ENCODE data around the gene KCNK7. TPM values are rescaled to one million over a fixed set of nuclear protein-coding genes. Genes with fewer than 3 reads are reported as not detected.

The KCNK7 gene
- total RNA-seq, 4 donors from 2014 or later = 32.6 to 183 (median 144) TPM

- TF ChIP-seq CTCF (IDR thresholded peaks at IDR 0.05) (no peak), POLR2A (IDR thresholded peaks at IDR 0.05) (no peak), EP300 (IDR thresholded peaks at IDR 0.05) (no peak), POLR2AphosphoS5 (IDR thresholded peaks at IDR 0.05) (no peak)
- Histone ChIP-seq H3K36me3 (peaks cover 30% of the 10 kb centered on the region), H3K27ac (peak overlapping the region; percentile 89), H3K4me3 (peak overlapping the region; percentile 94), H3K27me3 (no peaks in the 10 kb centered on the region), H3K9me3 (no peaks in the 10 kb centered on the region), H3K4me1 (peaks cover 63% of the 10 kb centered on the region)
- WGBS = 24% methylated on average over 8 of the region's 18 CpGs
- DNase-seq (ENCODE audit: low spot score in 2 of 2) = no peak
Observed at GRCh38 chr11:65576867-65577755, 18.5 kb downstream of the KCNK7 start.

GRCh38 chr11:65576232-65576866 is 19.3 kb downstream of the KCNK7 start:
- no peak for DNase-seq (ENCODE audit: low spot score in 2 of 2)
- H3K4me1 ChIP-seq = peaks cover 70% of the 10 kb centered on the region
- peaks cover 26% of the 10 kb centered on the region for H3K36me3 ChIP-seq
- TF ChIP-seq POLR2A (IDR thresholded peaks at IDR 0.05) (no peak), EP300 (IDR thresholded peaks at IDR 0.05) (no peak), POLR2AphosphoS5 (IDR thresholded peaks at IDR 0.05) (no peak), CTCF (IDR thresholded peaks at IDR 0.05) (no peak)
- no peaks in the 10 kb centered on the region for H3K27me3 ChIP-seq
- peak overlapping the region; percentile 94 for H3K4me3 ChIP-seq
- peak overlapping the region; percentile 89 for H3K27ac ChIP-seq
- H3K9me3 ChIP-seq = no peaks in the 10 kb centered on the region
- 5% methylated on average over 20 of the region's 26 CpGs for WGBS

- no peak for DNase-seq (ENCODE audit: low spot score in 2 of 2)
- peak within 1 kb of the TSS; percentile 94 for H3K4me3 ChIP-seq
- no peaks in the 10 kb centered on the region for H3K9me3 ChIP-seq
- H3K36me3 ChIP-seq = peaks cover 19% of the 10 kb centered on the region
- 3% methylated on average over 6 of the region's 69 CpGs for WGBS
- H3K27ac ChIP-seq = peak within 1 kb of the TSS; percentile 89
- TF ChIP-seq CTCF (IDR thresholded peaks at IDR 0.05) (no peak), EP300 (IDR thresholded peaks at IDR 0.05) (no peak)
- H3K27me3 ChIP-seq = no peaks in the 10 kb centered on the region
- H3K4me1 ChIP-seq = peaks cover 74% of the 10 kb centered on the region
Observed at GRCh38 chr11:65575568-65576231, 19.9 kb downstream of the KCNK7 start, which contains the start of gene EHBP1L1. Gene EHBP1L1 (plus strand): TSS chr11:65576053. CDS start chr11:65576303, 250 bp downstream.

- Histone ChIP-seq H3K9me3 (no peaks in the 10 kb centered on the region), H3K4me1 (peaks cover 74% of the 10 kb centered on the region), H3K36me3 (peaks cover 12% of the 10 kb centered on the region), H3K4me3 (peak overlapping the region; percentile 94), H3K27me3 (no peaks in the 10 kb centered on the region), H3K27ac (peak overlapping the region; percentile 89)
- WGBS = 18% methylated on average over 13 of the region's 28 CpGs
- no peak for DNase-seq (ENCODE audit: low spot score in 2 of 2)
- TF ChIP-seq CTCF (IDR thresholded peaks at IDR 0.05) (no peak), POLR2A (IDR thresholded peaks at IDR 0.05) (no peak), EP300 (IDR thresholded peaks at IDR 0.05) (no peak), POLR2AphosphoS5 (IDR thresholded peaks at IDR 0.05) (no peak)
Observed at GRCh38 chr11:65574811-65575567, 20.6 kb downstream of the KCNK7 start.
